Fibroblast of lung (primary cell): ENCODE measurements around the gene BARHL2. TPM values are rescaled to one million over a fixed set of nuclear protein-coding genes. Genes with fewer than 3 reads are reported as not detected.
A peak's percentile ranks its signal among the peaks of the same experiment; 100 is the strongest.

ENCODE experiments used
- DNase-seq, 2 donors: peaks; one replicate each; pipeline versions ENCODE4 v3.0.0 to v3.0.0-alpha.2; 2010; ENCODE audit warnings: low read depth in 2 of 2
- H2AFZ ChIP-seq: 2 replicates; pipeline ENCODE4 v1.5.1; 2012; ENCODE audit warnings: low read length, control low read depth, inconsistent platforms
- H3K27ac ChIP-seq: 2 replicates; pipeline ENCODE4 v1.5.1; 2011; ENCODE audit warnings: low read length, control low read depth; ENCODE audit not compliant: insufficient read depth
- H3K27me3 ChIP-seq: 2 replicates; pipeline ENCODE4 v1.5.1; 2011; ENCODE audit warnings: mild to moderate bottlenecking, low read length; ENCODE audit not compliant: control insufficient read depth, insufficient read depth
- H3K36me3 ChIP-seq: 2 replicates; pipeline ENCODE4 v1.5.1; 2011; ENCODE audit warnings: low read length; ENCODE audit not compliant: control insufficient read depth, insufficient read depth
- H3K4me1 ChIP-seq: 2 replicates; pipeline ENCODE4 v1.5.1; 2011; ENCODE audit warnings: low read length; ENCODE audit not compliant: control insufficient read depth, insufficient read depth; ENCODE audit errors: extremely low read depth
- H3K4me2 ChIP-seq: 2 replicates; pipeline ENCODE4 v1.5.1; 2011; ENCODE audit warnings: low read length, control low read depth; ENCODE audit not compliant: insufficient read depth; ENCODE audit errors: extremely low read depth
- H3K4me3 ChIP-seq, 4 experiments: fragments of 200-600 bp in 1 of 4; sonication (generic) in 1 of 4; replicated peaks in 1 of 4; 2 replicates each; pipeline ENCODE4 v1.5.1; 2011 to 2016; ENCODE audit warnings: low read length in 4 of 4, low read depth in 3 of 4, mild to moderate bottlenecking in 3 of 4, control low read depth in 2 of 4, inconsistent platforms in 1 of 4, mixed read lengths in 1 of 4; ENCODE audit not compliant: insufficient read depth in 1 of 4; ENCODE audit errors: control extremely low read depth in 1 of 4
- H3K79me2 ChIP-seq: 2 replicates; pipeline ENCODE4 v1.5.1; 2012; ENCODE audit warnings: mild to moderate bottlenecking, low read length, inconsistent platforms; ENCODE audit not compliant: control insufficient read depth, insufficient read depth
- H3K9ac ChIP-seq: 2 replicates; pipeline ENCODE4 v1.5.1; 2011; ENCODE audit warnings: mild to moderate bottlenecking, low read length, control low read depth; ENCODE audit not compliant: insufficient read depth
- H3K9me3 ChIP-seq: 2 replicates; pipeline ENCODE4 v1.5.1; 2012; ENCODE audit warnings: low read depth, low read length; ENCODE audit not compliant: control insufficient read depth, insufficient read depth
- H4K20me1 ChIP-seq: 2 replicates; pipeline ENCODE4 v1.5.1; 2011; ENCODE audit warnings: low read length; ENCODE audit not compliant: control insufficient read depth, insufficient read depth; ENCODE audit errors: extremely low read depth
- EZH2 ChIP-seq: IDR thresholded peaks from 2 replicates; pipeline ENCODE4 v1.5.1; 2012; ENCODE audit warnings: low read length, control low read depth, mild to moderate bottlenecking; ENCODE audit errors: missing control alignments
- polyA plus RNA-seq, 2 donors: library from polyadenylated mRNA; depleted of rRNA in 1 of 2; stranded (reverse) in 1 of 2; unstranded in 1 of 2; fragments of >200 nt; gene quantifications; 2 replicates each; pipeline ENCODE4 v1.2.1, GENCODE V29; 2011 to 2012; ENCODE audit warnings: missing spikeins in 1 of 2
- total RNA-seq: library from RNA; depleted of rRNA; stranded (reverse); fragments of >200 nt; gene quantifications from 2 replicates; pipeline ENCODE4 v1.2.1, GENCODE V29; 2014
- TF ChIP-seq, protein P1 (sequence below), 2 donors: IDR thresholded peaks in 1 of 2; conservative IDR thresholded peaks in 1 of 2; 1 replicate in 1 of 2; 2 replicates in 1 of 2; pipeline ENCODE4 v1.5.1; 2011 to 2012; ENCODE audit warnings: low read length in 2 of 2, control low read depth in 1 of 2, inconsistent platforms in 1 of 2, low read depth in 1 of 2, mild to moderate bottlenecking in 1 of 2

The BARHL2 gene
- total and polyA plus RNA-seq, 2 donors (not counting 1 experiment from before 2014, with no cell fraction given), result not detected

DNA sequence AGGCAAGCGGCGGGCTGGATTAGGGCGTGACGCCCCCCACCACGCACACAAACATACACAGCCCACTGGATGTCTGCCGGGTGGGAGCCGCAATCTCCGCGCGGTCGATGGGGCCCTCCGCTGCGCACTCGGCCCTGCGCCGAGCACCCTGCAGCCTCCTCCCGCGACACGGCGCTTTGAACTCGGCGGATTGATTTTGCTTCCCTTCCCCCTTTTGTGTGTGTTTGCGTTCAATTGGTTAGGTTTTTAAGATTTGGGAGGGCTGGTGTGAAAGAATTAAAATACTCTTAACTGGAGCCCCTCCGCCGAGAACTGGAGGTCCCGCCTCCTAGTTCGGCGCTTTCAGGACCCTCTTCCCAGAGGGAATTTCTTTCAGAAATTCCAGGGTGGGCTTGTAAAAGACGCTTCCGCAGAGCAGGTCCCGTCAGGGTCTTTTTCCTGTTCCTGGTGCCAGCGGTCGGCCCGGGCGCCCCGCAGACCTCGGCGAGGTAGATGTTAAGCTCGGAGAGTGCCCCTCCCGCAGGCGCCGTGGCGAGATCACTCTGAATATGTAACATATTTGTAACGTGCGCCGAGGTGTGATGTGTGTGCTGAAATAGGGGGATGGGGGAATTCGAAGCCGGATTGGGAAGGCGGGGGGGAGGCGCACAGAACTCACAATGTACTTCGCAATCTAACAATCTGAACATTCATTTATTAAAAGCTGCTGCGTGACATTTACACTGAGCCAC is 8.0 kb upstream of the BARHL2 start:
- Histone ChIP-seq H3K4me1 (peaks cover 2% of the 10 kb centered on the region), H3K9me3 (no peaks in the 10 kb centered on the region), H4K20me1 (no peaks in the 10 kb centered on the region)

DNA sequence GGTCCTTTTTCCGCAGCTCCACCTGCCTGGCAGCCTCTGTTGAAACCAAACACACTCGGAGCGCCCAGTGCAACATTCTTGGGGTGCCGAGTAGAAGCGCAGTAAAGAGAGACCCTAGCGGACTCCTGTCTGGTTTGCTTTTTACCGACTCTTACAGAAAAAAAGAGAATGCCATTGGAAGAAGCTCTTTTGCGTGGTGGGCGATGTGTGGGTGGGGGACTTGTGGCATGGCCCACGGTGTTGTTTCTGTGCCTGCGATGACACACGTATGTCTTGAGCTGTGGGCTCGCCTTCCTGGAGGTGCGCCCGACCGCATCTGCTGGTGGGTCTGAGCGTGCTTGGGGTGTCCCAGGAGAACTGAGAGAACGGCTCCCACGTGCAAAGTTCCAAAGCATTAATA is 7.3 kb upstream of the BARHL2 start:
- no peak overlapping the region for H3K9ac ChIP-seq
- H3K4me2 ChIP-seq, result no peak overlapping the region
- no peaks in the 10 kb centered on the region for H3K9me3 ChIP-seq
- no peaks in the 10 kb centered on the region for H3K36me3 ChIP-seq
- no peaks in the 10 kb centered on the region for H4K20me1 ChIP-seq
- no peak for DNase-seq
- peak; percentile 22 for TF ChIP-seq EZH2
- TF ChIP-seq, protein P1, sequence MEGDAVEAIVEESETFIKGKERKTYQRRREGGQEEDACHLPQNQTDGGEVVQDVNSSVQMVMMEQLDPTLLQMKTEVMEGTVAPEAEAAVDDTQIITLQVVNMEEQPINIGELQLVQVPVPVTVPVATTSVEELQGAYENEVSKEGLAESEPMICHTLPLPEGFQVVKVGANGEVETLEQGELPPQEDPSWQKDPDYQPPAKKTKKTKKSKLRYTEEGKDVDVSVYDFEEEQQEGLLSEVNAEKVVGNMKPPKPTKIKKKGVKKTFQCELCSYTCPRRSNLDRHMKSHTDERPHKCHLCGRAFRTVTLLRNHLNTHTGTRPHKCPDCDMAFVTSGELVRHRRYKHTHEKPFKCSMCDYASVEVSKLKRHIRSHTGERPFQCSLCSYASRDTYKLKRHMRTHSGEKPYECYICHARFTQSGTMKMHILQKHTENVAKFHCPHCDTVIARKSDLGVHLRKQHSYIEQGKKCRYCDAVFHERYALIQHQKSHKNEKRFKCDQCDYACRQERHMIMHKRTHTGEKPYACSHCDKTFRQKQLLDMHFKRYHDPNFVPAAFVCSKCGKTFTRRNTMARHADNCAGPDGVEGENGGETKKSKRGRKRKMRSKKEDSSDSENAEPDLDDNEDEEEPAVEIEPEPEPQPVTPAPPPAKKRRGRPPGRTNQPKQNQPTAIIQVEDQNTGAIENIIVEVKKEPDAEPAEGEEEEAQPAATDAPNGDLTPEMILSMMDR (conservative IDR thresholded peaks at IDR 0.05 in 1 of 2, IDR thresholded peaks at IDR 0.05 in 1 of 2; ENCODE audit: low read depth in 1 of 2, low read length in 2 of 2), result no peak
- H3K27me3 ChIP-seq, result peaks cover 87% of the 10 kb centered on the region
- no peak overlapping the region for H3K27ac ChIP-seq
- no peak overlapping the region for H2AFZ ChIP-seq
- H3K4me3 ChIP-seq, result no peak overlapping the region
- peaks cover 2% of the 10 kb centered on the region for H3K4me1 ChIP-seq
- H3K79me2 ChIP-seq, result no peaks in the 10 kb centered on the region

More for the DNA sequence above, 8.0 kb upstream of the BARHL2 start:
- peak; percentile 4 for TF ChIP-seq EZH2
- TF ChIP-seq, protein P1 (conservative IDR thresholded peaks at IDR 0.05 in 1 of 2, IDR thresholded peaks at IDR 0.05 in 1 of 2; ENCODE audit: low read depth in 1 of 2, low read length in 2 of 2), result no peak
- H3K4me3 ChIP-seq, result peak overlapping the region in 1 of 4 experiments; percentile 30
- H3K27ac ChIP-seq, result no peak overlapping the region
- no peaks in the 10 kb centered on the region for H3K79me2 ChIP-seq
- H3K36me3 ChIP-seq, result no peaks in the 10 kb centered on the region
- no peak for DNase-seq
- H3K27me3 ChIP-seq, result peaks cover 87% of the 10 kb centered on the region
- H2AFZ ChIP-seq, result no peak overlapping the region
- no peak overlapping the region for H3K9ac ChIP-seq
- peak overlapping the region; percentile 17 for H3K4me2 ChIP-seq

DNA sequence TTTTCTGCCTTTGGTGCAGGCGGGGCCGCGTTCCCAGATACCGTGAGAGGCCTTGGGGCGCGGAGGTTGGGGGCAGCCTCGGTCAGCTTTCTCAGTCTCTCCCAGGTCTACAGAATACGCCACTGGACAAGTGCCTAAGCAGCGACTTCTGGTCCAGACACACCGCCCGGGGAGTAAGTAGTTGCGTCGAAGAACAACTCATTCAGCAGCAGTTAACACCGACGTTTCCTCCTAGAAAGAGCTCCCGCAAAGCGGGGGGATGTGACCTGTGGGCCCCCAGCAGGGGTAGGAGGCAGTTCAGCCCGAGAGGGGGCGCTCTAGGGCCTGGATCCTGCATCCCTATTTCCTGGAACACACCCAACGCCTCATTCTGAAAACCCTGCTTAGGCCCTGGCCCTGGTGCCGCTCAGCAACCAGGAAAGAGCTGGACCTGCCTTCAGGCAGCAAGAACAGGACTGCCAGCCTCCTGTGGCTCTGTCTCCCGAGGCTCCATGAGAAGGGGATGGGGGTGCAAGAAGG is 6.5 kb upstream of the BARHL2 start:
- Histone ChIP-seq H3K4me1 (peaks cover 2% of the 10 kb centered on the region), H4K20me1 (no peaks in the 10 kb centered on the region), H3K9ac (no peak overlapping the region), H3K27me3 (peaks cover 87% of the 10 kb centered on the region), H3K4me2 (peak overlapping the region; percentile 58), H3K79me2 (no peaks in the 10 kb centered on the region), H3K27ac (no peak overlapping the region), H3K9me3 (no peaks in the 10 kb centered on the region), H3K4me3 (peak overlapping the region in 2 of 4 experiments; percentile 11 to 42), H3K36me3 (no peaks in the 10 kb centered on the region), H2AFZ (no peak overlapping the region)
- TF ChIP-seq, protein P1 (conservative IDR thresholded peaks at IDR 0.05 in 1 of 2, IDR thresholded peaks at IDR 0.05 in 1 of 2; ENCODE audit: low read depth in 1 of 2, low read length in 2 of 2), result no peak
- TF ChIP-seq EZH2, result no peak
- DNase-seq, result no peak
